ENCODE measurements around the gene SPINK4. TPM values are rescaled to one million over a fixed set of nuclear protein-coding genes. Genes with fewer than 3 reads are reported as not detected.

Gene SPINK4
- total and polyA plus RNA-seq, 2 experiments from 2014 or later, result not detected

DNA sequence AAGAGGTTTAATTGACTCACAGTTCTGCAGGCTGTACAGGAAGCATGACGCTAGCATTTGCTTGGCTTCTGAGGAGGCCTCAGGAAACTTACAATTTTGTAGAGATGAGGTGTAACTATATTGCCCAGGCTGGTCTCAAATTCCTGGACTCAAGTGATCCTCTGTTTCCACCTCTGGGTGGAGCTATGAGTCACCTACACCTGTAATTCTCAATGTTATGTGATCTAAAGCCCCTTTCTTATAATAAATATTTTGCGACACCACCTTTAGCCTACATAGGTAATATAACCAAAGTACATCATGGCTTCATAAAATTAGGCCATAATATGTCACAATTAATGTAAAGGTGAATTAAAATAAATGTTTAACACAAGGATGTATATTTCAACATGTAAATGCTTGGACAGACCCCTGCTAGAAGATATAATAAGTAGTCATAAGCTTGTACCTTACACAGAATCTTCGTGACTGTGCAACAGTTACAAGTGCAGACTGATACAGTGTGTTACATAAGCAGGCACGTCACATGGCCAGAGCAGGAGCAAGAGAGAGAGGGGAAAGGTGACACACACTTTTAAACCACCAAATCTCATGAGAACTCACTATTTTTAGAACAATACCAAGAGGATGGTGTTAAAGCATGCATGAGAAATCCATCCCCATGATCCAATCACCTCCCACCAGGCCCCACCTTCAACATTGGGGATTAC, 29.8 kb upstream of the SPINK4 start:
- Histone ChIP-seq H2AFZ (no peak overlapping the region), H3K9me3 (ENCODE audit: low read depth) (no peaks in the 10 kb centered on the region), H3K79me2 (no peaks in the 10 kb centered on the region), H3K9me2 (replicated peaks; ENCODE audit: insufficient read depth) (no peaks in the 10 kb centered on the region), H4K20me1 (ENCODE audit: insufficient read depth, poor library complexity, severe bottlenecking) (no peaks in the 10 kb centered on the region), H3K36me3 (replicated peaks; ENCODE audit: insufficient read depth, low read depth) (no peaks in the 10 kb centered on the region), H3K27me3 (no peaks in the 10 kb centered on the region), H3K27ac (no peak overlapping the region), H3K4me1 (ENCODE audit: insufficient read depth) (peaks cover 6% of the 10 kb centered on the region), H3K4me2 (no peak overlapping the region), H3K4me3 (no peak overlapping the region)
- TF ChIP-seq EZH2phosphoT487 (IDR thresholded peaks at IDR 0.05; ENCODE audit: low read depth, severe bottlenecking, unreplicated experiment) (no peak), EZH2 (IDR thresholded peaks at IDR 0.05; ENCODE audit: borderline replicate concordance) (no peak)
- TF ChIP-seq, protein P1, sequence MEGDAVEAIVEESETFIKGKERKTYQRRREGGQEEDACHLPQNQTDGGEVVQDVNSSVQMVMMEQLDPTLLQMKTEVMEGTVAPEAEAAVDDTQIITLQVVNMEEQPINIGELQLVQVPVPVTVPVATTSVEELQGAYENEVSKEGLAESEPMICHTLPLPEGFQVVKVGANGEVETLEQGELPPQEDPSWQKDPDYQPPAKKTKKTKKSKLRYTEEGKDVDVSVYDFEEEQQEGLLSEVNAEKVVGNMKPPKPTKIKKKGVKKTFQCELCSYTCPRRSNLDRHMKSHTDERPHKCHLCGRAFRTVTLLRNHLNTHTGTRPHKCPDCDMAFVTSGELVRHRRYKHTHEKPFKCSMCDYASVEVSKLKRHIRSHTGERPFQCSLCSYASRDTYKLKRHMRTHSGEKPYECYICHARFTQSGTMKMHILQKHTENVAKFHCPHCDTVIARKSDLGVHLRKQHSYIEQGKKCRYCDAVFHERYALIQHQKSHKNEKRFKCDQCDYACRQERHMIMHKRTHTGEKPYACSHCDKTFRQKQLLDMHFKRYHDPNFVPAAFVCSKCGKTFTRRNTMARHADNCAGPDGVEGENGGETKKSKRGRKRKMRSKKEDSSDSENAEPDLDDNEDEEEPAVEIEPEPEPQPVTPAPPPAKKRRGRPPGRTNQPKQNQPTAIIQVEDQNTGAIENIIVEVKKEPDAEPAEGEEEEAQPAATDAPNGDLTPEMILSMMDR (IDR thresholded peaks at IDR 0.05; ENCODE audit: poor library complexity), result no peak
- DNase-seq (ENCODE audit: low spot score), result no peak
- 91% methylated on average over 4 of the region's 4 CpGs for WGBS (ENCODE audit: low lambda C conversion rate, missing lambda C conversion rate)

- Histone ChIP-seq H3K27ac (peak overlapping the region; percentile 79), H3K27me3 (no peaks in the 10 kb centered on the region), H3K4me1 (ENCODE audit: insufficient read depth) (peaks cover 6% of the 10 kb centered on the region), H3K9me3 (ENCODE audit: low read depth) (no peaks in the 10 kb centered on the region), H3K9me2 (replicated peaks; ENCODE audit: insufficient read depth) (no peaks in the 10 kb centered on the region), H3K36me3 (replicated peaks; ENCODE audit: insufficient read depth, low read depth) (no peaks in the 10 kb centered on the region), H3K4me2 (peak overlapping the region; percentile 46), H2AFZ (no peak overlapping the region), H3K4me3 (no peak overlapping the region), H4K20me1 (ENCODE audit: insufficient read depth, poor library complexity, severe bottlenecking) (no peaks in the 10 kb centered on the region), H3K79me2 (no peaks in the 10 kb centered on the region)
- peak; percentile 73 for DNase-seq (ENCODE audit: low spot score)
- WGBS (ENCODE audit: low lambda C conversion rate, missing lambda C conversion rate), result 25% methylated on average over 3 of the region's 3 CpGs
- TF ChIP-seq, protein P1 (IDR thresholded peaks at IDR 0.05; ENCODE audit: poor library complexity), result peak; percentile 3
- no peak for TF ChIP-seq EZH2phosphoT487 (IDR thresholded peaks at IDR 0.05; ENCODE audit: low read depth, severe bottlenecking, unreplicated experiment)
- no peak for TF ChIP-seq EZH2 (IDR thresholded peaks at IDR 0.05; ENCODE audit: borderline replicate concordance)
Measured at GRCh38 chr9:33211695-33212393, 28.1 kb upstream of the SPINK4 start.

- Histone ChIP-seq H3K9me2 (replicated peaks; ENCODE audit: insufficient read depth) (no peaks in the 10 kb centered on the region), H2AFZ (no peak overlapping the region), H3K27ac (no peak overlapping the region), H3K27me3 (no peaks in the 10 kb centered on the region), H3K79me2 (no peaks in the 10 kb centered on the region), H3K36me3 (replicated peaks; ENCODE audit: insufficient read depth, low read depth) (no peaks in the 10 kb centered on the region), H3K4me2 (no peak overlapping the region), H3K9me3 (ENCODE audit: low read depth) (no peaks in the 10 kb centered on the region), H4K20me1 (ENCODE audit: insufficient read depth, poor library complexity, severe bottlenecking) (no peaks in the 10 kb centered on the region), H3K4me1 (ENCODE audit: insufficient read depth) (peaks cover 4% of the 10 kb centered on the region), H3K4me3 (no peak overlapping the region)
- TF ChIP-seq EZH2phosphoT487 (IDR thresholded peaks at IDR 0.05; ENCODE audit: low read depth, severe bottlenecking, unreplicated experiment) (no peak), EZH2 (IDR thresholded peaks at IDR 0.05; ENCODE audit: borderline replicate concordance) (no peak)
- TF ChIP-seq, protein P1 (IDR thresholded peaks at IDR 0.05; ENCODE audit: poor library complexity), result no peak
- no peak for DNase-seq (ENCODE audit: low spot score)
- 86% methylated on average over 14 of the region's 14 CpGs for WGBS (ENCODE audit: low lambda C conversion rate, missing lambda C conversion rate)
Measured at GRCh38 chr9:33220681-33221567, 19.0 kb upstream of the SPINK4 start.
